Peyer's patch (tissue), 4 donors: Measurements from ENCODE around the gene L3MBTL1. TPM values are rescaled to one million over a fixed set of nuclear protein-coding genes. Genes with fewer than 3 reads are reported as not detected.

Experiments used
- DNase-seq, 3 donors: peaks; one replicate each; pipeline ENCODE4 v3.0.0-alpha.2; 2017 to 2019
- H3K27ac ChIP-seq, 4 donors: fragments of 200-600 bp; sonication (generic); one replicate each; pipeline ENCODE4 v1.5.1; 2016 to 2019
- H3K27me3 ChIP-seq, 2 donors: fragments of 200-600 bp; sonication (generic); one replicate each; pipeline ENCODE4 v1.5.1; 2019
- H3K36me3 ChIP-seq, 3 donors: fragments of 200-600 bp; sonication (generic); one replicate each; pipeline ENCODE4 v1.5.1; 2016 to 2019
- H3K4me1 ChIP-seq, 4 donors: fragments of 200-600 bp; sonication (generic); one replicate each; pipeline ENCODE4 v1.5.1; 2016 to 2019
- H3K4me3 ChIP-seq, 4 donors: fragments of 200-600 bp; sonication (generic); 1 replicate in 3 of 4; 2 replicates in 1 of 4; pipeline ENCODE4 v1.5.1; 2016 to 2019; ENCODE audit warnings: mild to moderate bottlenecking in 1 of 4
- H3K9me3 ChIP-seq, 4 donors: fragments of 200-600 bp; sonication (generic); one replicate each; pipeline ENCODE4 v1.5.1; 2016 to 2019; ENCODE audit warnings: mild to moderate bottlenecking in 1 of 4
- CTCF ChIP-seq, 6 experiments: fragments of 450-650 bp in 4 of 6; fragments of 200-600 bp in 2 of 6; sonication (generic) in 1 of 6; IDR thresholded peaks; one replicate each; pipeline ENCODE4 v1.5.1; 2017 to 2019; ENCODE audit warnings: antibody characterized with exemption in 6 of 6, mild to moderate bottlenecking in 3 of 6, moderate library complexity in 1 of 6
- POLR2A ChIP-seq, 2 donors: fragments of 450-650 bp; IDR thresholded peaks; one replicate each; pipeline ENCODE4 v1.5.1; 2017; ENCODE audit warnings: antibody characterized with exemption in 2 of 2, mild to moderate bottlenecking in 2 of 2, moderate library complexity in 2 of 2
- total RNA-seq, 4 donors: library from RNA; depleted of rRNA; stranded (reverse); fragments of >200 nt; gene quantifications; one replicate each; pipeline ENCODE4 v1.1.0, GENCODE V29; 2016

The L3MBTL1 gene
- total RNA-seq, 4 donors from 2014 or later, result 18.0 to 37.4 (median 31.2) TPM

DNA sequence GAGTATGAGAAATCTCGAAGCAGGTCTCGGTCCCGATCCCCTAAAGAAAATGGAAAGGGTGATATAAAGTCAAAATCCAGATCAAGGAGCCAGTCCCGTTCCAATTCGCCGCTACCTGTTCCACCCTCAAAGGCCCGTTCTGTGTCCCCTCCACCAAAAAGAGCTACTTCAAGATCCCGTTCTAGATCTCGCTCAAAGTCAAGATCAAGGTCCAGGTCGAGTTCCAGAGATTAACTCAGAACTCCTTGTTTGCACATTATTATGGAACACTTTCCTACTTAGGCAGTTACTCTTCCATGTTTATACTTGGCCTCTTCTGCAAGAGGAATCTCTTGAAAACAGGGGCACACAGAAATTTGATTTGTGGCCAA is 46.7 kb upstream of the L3MBTL1 start:
- Histone ChIP-seq H3K4me3 (no peak overlapping the region), H3K4me1 (peaks cover 0 to 22% (median 7%) of the 10 kb centered on the region in 4 donors), H3K36me3 (peaks cover 0 to 68% (median 4%) of the 10 kb centered on the region in 3 donors), H3K27me3 (no peaks in the 10 kb centered on the region), H3K27ac (no peak overlapping the region), H3K9me3 (no peaks in the 10 kb centered on the region)
- DNase-seq, result peak in 1 of 3 donors; percentile 41
- no peak for TF ChIP-seq POLR2A (IDR thresholded peaks at IDR 0.05)
- TF ChIP-seq CTCF (IDR thresholded peaks at IDR 0.05), result no peak

DNA sequence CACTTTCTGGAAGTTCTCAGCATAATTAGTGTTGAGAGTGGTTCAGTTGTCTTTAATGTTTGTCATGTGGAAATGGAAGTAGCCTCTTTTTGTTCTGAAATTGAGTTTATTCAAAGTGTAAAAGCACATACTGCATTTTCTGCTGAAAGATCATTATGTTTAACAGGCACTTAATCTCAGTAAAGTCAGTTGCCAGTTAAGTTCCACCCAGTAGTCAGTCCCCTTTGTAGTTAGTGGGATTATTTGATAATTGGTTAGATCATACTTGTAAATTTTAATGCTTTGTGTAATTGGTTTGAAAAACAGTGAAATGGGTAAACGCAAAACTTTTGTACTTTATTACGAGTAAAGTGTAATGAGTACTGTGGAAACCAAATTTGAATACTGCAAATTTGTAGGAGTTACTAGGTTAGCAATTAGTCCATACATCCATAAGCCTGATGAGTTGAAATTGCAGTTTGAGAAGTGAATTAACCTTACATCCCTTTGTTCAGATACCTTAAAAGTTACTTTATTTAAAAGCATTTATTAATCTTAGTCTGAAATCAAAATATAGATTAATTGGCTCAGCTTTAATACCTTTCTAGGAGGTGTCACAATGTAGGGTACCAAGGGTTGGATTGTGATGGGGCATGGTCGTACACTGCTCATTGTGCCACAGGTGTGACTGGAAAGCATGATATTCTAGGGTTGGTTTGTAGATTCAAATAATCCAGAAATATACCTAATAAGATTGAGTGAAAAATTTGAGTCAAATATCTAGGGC is 45.4 kb upstream of the L3MBTL1 start:
- no peak for DNase-seq
- peaks cover 0 to 80% (median 4%) of the 10 kb centered on the region in 3 donors for H3K36me3 ChIP-seq
- no peak overlapping the region for H3K4me3 ChIP-seq
- no peak for TF ChIP-seq CTCF (IDR thresholded peaks at IDR 0.05)
- TF ChIP-seq POLR2A (IDR thresholded peaks at IDR 0.05), result no peak
- H3K4me1 ChIP-seq, result peaks cover 0 to 18% (median 4%) of the 10 kb centered on the region in 4 donors
- no peaks in the 10 kb centered on the region for H3K9me3 ChIP-seq
- no peak overlapping the region for H3K27ac ChIP-seq
- no peaks in the 10 kb centered on the region for H3K27me3 ChIP-seq

- Histone ChIP-seq H3K36me3 (peaks cover 0 to 86% (median 4%) of the 10 kb centered on the region in 3 donors), H3K27me3 (no peaks in the 10 kb centered on the region), H3K4me3 (no peak overlapping the region), H3K4me1 (peaks cover 0 to 18% (median 4%) of the 10 kb centered on the region in 4 donors), H3K27ac (no peak overlapping the region), H3K9me3 (no peaks in the 10 kb centered on the region)
- no peak for DNase-seq
- no peak for TF ChIP-seq CTCF (IDR thresholded peaks at IDR 0.05)
- no peak for TF ChIP-seq POLR2A (IDR thresholded peaks at IDR 0.05)
These were observed 44.6 kb upstream of the L3MBTL1 start for GRCh38 chr20:43462660-43463526.

DNA sequence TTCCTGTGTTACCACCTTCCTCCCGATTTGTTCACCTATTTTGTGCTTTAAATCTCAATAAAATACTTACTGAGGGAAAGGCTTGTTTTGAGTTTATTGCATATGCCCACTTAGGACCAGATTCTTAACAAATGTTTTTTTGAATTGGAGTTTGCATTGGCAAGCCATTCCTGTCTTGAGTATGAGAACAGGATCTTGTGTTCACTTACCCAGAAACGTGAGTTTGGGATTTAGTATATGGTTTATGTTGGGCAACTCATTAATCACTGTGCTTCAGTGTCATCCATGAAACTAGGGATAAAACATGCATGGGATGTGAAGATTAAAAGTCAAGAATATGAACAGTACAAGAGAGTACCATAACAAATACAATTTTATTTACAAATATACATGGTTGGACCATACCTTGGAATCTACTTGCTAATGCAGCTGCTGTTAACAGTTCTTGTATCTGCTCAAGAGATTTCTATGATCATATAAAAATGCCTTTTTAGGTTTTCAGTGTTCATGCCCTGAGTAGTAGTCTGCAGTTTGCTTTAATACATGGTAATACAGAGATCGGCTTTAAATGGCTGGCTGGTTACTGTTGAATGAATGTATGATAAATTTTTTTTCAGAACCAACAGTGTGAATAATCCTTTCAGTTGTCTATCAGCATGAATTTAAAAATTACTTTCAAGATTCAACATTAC is 43.8 kb upstream of the L3MBTL1 start:
- Histone ChIP-seq H3K27ac (no peak overlapping the region), H3K4me3 (no peak overlapping the region), H3K9me3 (no peaks in the 10 kb centered on the region), H3K36me3 (peaks cover 0 to 91% (median 4%) of the 10 kb centered on the region in 3 donors), H3K27me3 (no peaks in the 10 kb centered on the region), H3K4me1 (peaks cover 0 to 17% (median 4%) of the 10 kb centered on the region in 4 donors)
- TF ChIP-seq CTCF (IDR thresholded peaks at IDR 0.05) (no peak), POLR2A (IDR thresholded peaks at IDR 0.05) (no peak)
- DNase-seq, result no peak

DNA sequence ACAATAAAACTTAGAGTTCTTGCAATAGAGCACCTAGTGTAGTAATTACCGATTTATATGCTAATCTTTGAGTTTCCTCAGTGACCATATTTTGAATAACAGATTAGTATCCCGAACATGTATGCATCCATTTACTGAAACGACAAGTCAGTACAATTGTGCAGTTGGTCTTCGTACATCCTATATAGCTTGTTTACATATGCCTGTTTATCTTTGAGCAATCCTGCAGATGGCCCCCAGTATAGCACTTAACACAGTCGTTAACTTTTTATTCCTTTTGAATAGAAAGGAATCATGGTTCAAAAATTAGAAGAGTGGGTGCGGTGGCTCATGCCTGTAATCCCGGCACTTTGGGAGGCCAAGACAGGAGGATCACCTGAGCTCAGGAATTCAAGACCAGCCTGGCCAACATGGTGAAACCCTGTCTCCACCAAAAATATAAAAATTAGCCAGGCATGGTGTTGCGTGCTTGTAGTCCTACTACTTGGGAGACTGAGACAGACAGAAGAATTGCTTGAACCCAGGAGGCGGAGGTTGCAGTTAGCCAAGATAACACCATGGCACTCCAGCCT is 43.2 kb upstream of the L3MBTL1 start:
- TF ChIP-seq POLR2A (IDR thresholded peaks at IDR 0.05) (no peak), CTCF (IDR thresholded peaks at IDR 0.05) (no peak)
- peaks cover 0 to 88% (median 4%) of the 10 kb centered on the region in 3 donors for H3K36me3 ChIP-seq
- peaks cover 0 to 11% (median 1%) of the 10 kb centered on the region in 4 donors for H3K4me1 ChIP-seq
- H3K27me3 ChIP-seq, result no peaks in the 10 kb centered on the region
- H3K4me3 ChIP-seq, result no peak overlapping the region
- no peak overlapping the region for H3K27ac ChIP-seq
- no peaks in the 10 kb centered on the region for H3K9me3 ChIP-seq
- no peak for DNase-seq
